HUES64 (cell line): ENCODE results near the gene GCLC.

Experiments used
- H3K27ac ChIP-seq: 2 replicates; pipeline ENCODE4 v1.7.0; 2013; ENCODE audit warnings: low read depth, low read length, inconsistent platforms
- H3K27me3 ChIP-seq: 2 replicates; pipeline ENCODE4 v1.6.1; 2013; ENCODE audit warnings: mild to moderate bottlenecking, low read length; ENCODE audit not compliant: insufficient read depth
- H3K36me3 ChIP-seq: 2 replicates; pipeline ENCODE4 v1.6.1; 2013; ENCODE audit warnings: mild to moderate bottlenecking, low read length; ENCODE audit not compliant: insufficient read depth
- H3K4me1 ChIP-seq: 2 replicates; pipeline ENCODE4 v1.6.1; 2013; ENCODE audit warnings: mild to moderate bottlenecking, low read length, moderate library complexity; ENCODE audit not compliant: insufficient read depth
- H3K4me3 ChIP-seq: 2 replicates; pipeline ENCODE4 v1.5.1; 2013; ENCODE audit warnings: mild to moderate bottlenecking, low read length, moderate library complexity
- H3K9ac ChIP-seq: 2 replicates; pipeline ENCODE4 v1.6.1; 2013; ENCODE audit warnings: mild to moderate bottlenecking, low read depth, low read length
- H3K9me3 ChIP-seq: 2 replicates; pipeline ENCODE4 v1.6.1; 2013; ENCODE audit warnings: low read depth, low read length; ENCODE audit not compliant: insufficient read depth
- WGBS: fragments of 150-250, 120-280 bp; methylation state at CpG from one replicate; pipeline ENCODE4 v1.1.7; 2013; ENCODE audit warnings: missing lambda C conversion rate; 5-methylcytosine and 5-hydroxymethylcytosine counted together

GCLC gene

DNA sequence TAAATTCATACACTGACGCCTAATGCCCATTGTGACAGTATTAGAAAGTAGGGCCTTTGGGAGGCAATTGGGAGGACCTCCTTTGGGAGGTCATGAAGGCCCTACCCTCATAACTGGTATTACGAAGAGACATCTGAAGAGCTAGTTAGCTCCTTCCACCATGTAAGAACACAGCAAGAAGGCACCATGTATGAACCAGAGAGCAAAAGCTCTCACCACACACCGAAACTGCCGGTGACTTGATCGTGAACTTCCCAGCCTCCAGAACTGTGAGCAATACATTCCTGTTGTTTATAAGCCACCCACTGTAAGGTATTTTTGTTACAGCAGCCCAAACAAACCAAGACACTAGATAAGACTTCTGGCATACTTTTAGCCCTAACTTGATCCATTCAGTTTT, 41.8 kb downstream of the GCLC start:
- no peaks in the 10 kb centered on the region for H3K9me3 ChIP-seq
- no peak overlapping the region for H3K4me3 ChIP-seq
- no peak overlapping the region for H3K9ac ChIP-seq
- no peak overlapping the region for H3K27ac ChIP-seq
- no peaks in the 10 kb centered on the region for H3K27me3 ChIP-seq
- H3K4me1 ChIP-seq: no peaks in the 10 kb centered on the region
- H3K36me3 ChIP-seq: peaks cover 97% of the 10 kb centered on the region
- 97% methylated on average over 5 of the region's 5 CpGs for whole genome bisulfite sequencing

DNA sequence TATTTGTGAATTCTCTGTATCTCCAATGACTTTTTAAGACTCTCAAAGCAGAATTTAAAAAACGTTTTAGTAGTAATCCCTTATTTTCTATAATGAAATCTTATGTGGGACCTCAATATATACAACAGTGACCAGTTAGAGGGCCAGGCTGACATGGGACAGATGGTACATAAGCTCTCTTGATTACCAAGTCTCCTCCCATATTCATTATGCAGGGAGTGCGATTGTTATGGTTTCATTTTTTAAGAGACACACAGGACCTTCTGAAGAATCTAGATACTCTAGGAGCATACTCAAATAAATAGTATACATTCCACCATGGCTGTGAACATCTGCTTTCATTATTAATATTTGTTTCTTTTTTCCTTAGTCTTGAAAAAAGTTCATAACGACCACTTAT, 43.5 kb downstream of the GCLC start:
- 100% methylated on average over 1 of the region's 3 CpGs for WGBS
- Histone ChIP-seq H3K27me3 (no peaks in the 10 kb centered on the region), H3K27ac (no peak overlapping the region), H3K36me3 (peaks cover 93% of the 10 kb centered on the region), H3K9me3 (no peaks in the 10 kb centered on the region), H3K4me1 (no peaks in the 10 kb centered on the region; the same call in 1 of the 2 replicates), H3K4me3 (no peak overlapping the region), H3K9ac (no peak overlapping the region)

DNA sequence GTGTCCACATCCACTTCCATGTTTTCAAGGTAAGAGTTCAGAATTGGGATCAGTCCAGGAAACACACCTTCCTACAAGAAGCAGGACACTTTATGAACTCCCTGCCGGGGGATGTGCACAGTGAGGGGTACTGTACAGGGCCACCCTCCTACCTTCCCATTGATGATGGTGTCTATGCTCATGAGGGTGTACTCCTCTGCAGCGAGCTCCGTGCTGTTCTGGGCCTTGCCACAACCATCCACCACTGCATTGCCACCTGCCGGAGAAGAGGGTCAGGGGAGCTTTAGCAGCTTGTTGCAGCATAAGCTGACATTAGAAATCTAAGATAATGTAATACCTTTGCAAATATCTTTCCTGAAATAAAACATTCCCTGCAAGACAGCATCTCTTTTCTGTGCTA, 44.8 kb downstream of the GCLC start:
- 92% methylated on average over 4 of the region's 4 CpGs for WGBS
- H3K36me3 ChIP-seq: peaks cover 81% of the 10 kb centered on the region
- H3K27ac ChIP-seq: no peak overlapping the region
- H3K27me3 ChIP-seq: no peaks in the 10 kb centered on the region
- H3K9me3 ChIP-seq: no peaks in the 10 kb centered on the region
- no peak overlapping the region for H3K9ac ChIP-seq
- H3K4me1 ChIP-seq: no peaks in the 10 kb centered on the region; the same call in 1 of the 2 replicates
- no peak overlapping the region for H3K4me3 ChIP-seq

DNA sequence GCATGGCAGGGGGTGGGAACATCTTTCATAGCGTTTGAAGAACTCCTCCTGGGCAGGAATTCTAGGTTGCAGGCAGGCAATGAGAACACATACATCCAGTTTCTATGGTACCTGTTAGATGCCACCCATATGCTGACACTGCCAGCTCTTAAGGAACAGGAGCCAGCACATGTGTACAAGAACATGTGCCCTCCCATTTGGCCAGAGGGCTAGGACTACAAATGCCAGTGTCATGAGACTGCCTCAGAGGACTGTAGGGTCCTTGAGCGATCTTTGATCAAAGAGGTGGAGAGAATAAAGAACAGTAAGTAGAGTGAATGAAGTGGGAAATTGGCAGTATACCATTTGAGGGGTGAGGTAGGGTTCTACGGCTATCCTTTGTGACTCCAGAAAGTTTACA, 45.8 kb downstream of the GCLC start:
- Histone ChIP-seq H3K27me3 (no peaks in the 10 kb centered on the region), H3K9me3 (no peaks in the 10 kb centered on the region), H3K4me1 (no peaks in the 10 kb centered on the region; the same call in 1 of the 2 replicates), H3K4me3 (no peak overlapping the region), H3K9ac (no peak overlapping the region), H3K27ac (no peak overlapping the region), H3K36me3 (peaks cover 71% of the 10 kb centered on the region)
- 90% methylated on average over 3 of the region's 3 CpGs for WGBS

DNA sequence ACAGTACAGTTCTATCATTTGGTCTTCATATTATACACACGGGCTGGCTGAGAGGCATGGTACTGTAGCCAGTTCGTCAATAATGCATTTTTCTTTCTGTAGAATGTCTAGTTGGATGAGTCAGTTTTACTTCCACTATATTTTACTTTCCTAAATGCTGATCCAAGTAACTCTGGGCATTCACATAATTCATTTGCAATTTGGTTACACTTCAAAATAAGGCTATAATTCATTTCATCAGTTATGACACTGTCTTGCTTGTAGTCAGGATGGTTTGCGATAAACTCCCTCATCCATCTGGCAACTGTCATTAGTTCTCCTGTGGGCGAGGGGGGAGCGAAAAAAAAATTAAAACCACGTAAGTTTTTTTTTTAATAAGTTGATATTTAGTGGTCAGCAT, 46.3 kb downstream of the GCLC start:
- WGBS: 92% methylated on average over 5 of the region's 6 CpGs
- Histone ChIP-seq H3K27me3 (no peaks in the 10 kb centered on the region), H3K27ac (no peak overlapping the region), H3K4me3 (no peak overlapping the region), H3K9ac (no peak overlapping the region), H3K9me3 (no peaks in the 10 kb centered on the region), H3K36me3 (peaks cover 67% of the 10 kb centered on the region), H3K4me1 (no peaks in the 10 kb centered on the region; the same call in 1 of the 2 replicates)

DNA sequence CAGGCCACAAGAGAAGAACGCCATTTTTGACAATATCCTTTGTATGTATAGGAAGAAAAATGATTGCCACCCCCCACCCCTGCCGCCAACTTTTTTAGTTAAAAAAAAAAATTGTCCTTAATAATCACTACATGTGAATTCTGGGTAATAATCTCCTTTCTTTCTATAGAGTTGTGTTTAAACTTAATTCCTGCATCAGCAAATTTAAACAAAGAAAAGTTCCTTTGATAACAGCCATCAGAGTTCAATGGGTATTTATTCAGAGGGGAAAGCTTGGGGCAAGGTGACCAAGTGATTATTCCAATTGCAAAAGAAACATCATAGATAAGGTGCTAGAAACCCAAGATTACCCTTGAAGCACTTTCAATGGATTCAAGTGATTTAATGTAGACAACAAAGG, 47.0 kb downstream of the GCLC start:
- H3K4me1 ChIP-seq: no peaks in the 10 kb centered on the region; the same call in 1 of the 2 replicates

DNA sequence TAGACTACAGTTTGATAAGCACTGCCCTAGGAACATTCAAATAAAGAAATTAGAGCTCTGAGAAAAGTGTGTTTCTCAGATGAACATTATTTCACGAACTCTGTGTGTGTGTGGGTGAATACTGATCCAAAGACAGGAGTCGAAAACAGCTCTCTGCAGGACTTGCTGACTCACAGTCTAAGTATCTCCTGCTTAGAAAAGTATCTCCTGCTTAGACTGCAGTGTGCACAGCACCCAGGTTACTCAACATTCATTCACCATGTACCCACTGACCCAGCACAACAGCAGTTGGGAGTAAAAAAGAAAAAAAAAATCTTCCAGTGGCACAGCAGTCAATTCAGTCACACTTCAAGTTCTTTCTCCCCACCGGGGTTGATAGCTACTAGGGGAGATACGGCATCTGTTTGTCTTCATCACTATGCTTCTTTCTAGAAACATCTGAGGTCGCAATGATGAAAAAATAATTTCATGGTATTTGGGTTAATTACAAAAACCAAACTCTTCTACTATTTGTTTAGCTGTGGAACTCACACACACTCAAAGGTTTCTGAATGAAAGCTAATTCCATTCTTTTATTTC, 48.0 kb downstream of the GCLC start:
- no peaks in the 10 kb centered on the region for H3K27me3 ChIP-seq
- H3K9ac ChIP-seq: no peak overlapping the region
- H3K36me3 ChIP-seq: peaks cover 49% of the 10 kb centered on the region
- no peaks in the 10 kb centered on the region for H3K9me3 ChIP-seq
- H3K27ac ChIP-seq: no peak overlapping the region; the same call in 1 of the 2 replicates
- 89% methylated on average over 4 of the region's 5 CpGs for WGBS
- no peaks in the 10 kb centered on the region; the same call in 1 of the 2 replicates for H3K4me1 ChIP-seq
- no peak overlapping the region for H3K4me3 ChIP-seq

More for the DNA sequence above, 47.0 kb downstream of the GCLC start:
- H3K4me3 ChIP-seq: no peak overlapping the region
- no peak overlapping the region for H3K27ac ChIP-seq
- WGBS: no CpG with 5 or more reads among the region's 2 CpGs
- no peaks in the 10 kb centered on the region for H3K9me3 ChIP-seq
- no peak overlapping the region for H3K9ac ChIP-seq
- no peaks in the 10 kb centered on the region for H3K27me3 ChIP-seq
- H3K36me3 ChIP-seq: peaks cover 59% of the 10 kb centered on the region

DNA sequence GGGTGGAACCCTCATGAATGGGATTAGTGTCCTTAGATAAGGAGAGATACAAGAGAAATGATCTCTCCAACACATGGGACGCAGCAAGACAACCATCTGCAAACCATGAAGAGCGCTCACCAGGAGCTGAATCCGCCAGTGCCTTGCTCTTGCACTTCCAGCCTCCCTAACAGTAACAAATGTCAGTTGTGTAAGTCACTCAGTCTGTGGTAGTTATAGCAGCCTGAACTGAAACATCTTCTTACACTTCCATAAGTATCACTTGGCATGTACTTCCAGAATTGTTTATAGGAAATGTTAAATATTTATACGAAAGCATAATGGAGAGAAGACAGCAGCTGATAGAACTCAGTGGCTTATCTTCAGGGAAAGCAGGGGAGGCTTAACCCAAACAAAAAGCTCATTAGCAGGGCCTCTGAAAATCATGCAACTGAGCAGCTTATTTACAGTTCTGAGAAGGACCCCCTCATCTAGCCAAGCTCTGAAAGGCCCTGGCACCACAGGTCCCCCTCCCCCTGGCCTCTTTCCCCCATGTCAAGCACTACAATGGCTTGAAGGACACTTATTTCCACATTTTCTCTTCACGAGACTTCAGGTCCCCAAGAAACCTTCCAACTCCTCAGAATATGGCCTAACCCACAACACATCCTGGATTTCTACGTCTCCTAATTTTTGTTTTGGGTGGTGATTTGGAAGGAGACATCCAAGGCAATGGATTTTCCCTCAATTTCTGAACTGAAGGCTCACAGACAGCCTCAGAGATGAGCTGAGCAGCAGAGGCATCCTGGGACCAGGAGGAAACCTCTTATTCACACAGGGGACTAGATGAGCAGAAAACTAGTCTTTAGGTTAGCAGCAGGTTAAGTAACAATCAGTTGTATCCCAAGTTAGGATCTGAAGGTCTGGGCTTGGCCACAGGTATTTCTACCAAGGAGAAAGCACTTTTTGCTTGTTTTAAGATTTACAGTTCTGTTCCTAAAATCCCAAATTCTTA, 49.1 kb downstream of the GCLC start:
- H3K27me3 ChIP-seq: no peaks in the 10 kb centered on the region
- no peak overlapping the region for H3K4me3 ChIP-seq
- H3K27ac ChIP-seq: no peak overlapping the region
- no peak overlapping the region for H3K9ac ChIP-seq
- no peaks in the 10 kb centered on the region for H3K9me3 ChIP-seq
- WGBS: 89% methylated on average over 6 of the region's 6 CpGs
- peaks cover 40% of the 10 kb centered on the region for H3K36me3 ChIP-seq
- H3K4me1 ChIP-seq: no peaks in the 10 kb centered on the region; the same call in 1 of the 2 replicates

DNA sequence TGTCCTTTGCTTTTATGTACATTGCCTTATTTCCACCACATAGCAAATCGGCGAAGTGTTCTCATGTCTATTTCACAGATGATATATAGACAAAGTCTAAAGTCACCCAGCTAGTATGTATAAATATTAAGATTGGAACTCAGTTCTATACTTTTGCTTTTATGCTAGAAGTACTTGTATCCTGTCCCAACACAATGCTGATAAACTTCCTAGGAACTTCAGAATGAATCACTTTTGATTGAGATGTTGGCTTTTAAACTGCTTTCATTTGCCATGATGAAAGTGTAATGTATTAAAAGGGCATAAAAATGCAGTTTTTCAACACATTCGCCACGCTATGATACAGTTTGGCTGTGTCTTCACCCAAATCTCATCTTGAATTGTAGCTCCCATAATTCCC, 50.8 kb downstream of the GCLC start:
- no peaks in the 10 kb centered on the region for H3K9me3 ChIP-seq
- H3K36me3 ChIP-seq: peaks cover 24% of the 10 kb centered on the region
- no peak overlapping the region for H3K27ac ChIP-seq
- H3K4me3 ChIP-seq: no peak overlapping the region
- no peaks in the 10 kb centered on the region; the same call in 1 of the 2 replicates for H3K4me1 ChIP-seq
- no peaks in the 10 kb centered on the region for H3K27me3 ChIP-seq
- no peak overlapping the region for H3K9ac ChIP-seq
- 100% methylated on average over 4 of the region's 4 CpGs for WGBS

DNA sequence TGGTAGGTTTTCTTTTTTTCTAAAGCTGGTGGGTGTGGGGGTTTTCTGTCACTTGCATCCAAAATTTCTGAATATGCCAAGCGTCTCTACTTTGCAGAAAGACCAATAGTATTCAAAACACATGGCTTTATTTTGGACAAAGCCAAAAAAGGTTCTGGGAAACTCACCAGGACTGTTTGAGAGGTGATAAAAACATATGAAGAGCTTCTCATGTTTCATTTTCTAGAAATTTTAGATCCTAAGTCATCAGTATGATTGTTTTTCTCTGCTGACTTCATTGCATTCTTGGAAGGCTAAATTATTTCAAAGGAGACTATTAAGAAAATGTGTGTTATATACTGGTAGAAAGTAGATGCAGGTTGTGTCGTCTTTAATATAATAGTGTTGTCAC, 51.3 kb downstream of the GCLC start:
- no peaks in the 10 kb centered on the region; the same call in 1 of the 2 replicates for H3K4me1 ChIP-seq
- H3K27ac ChIP-seq: no peak overlapping the region
- peaks cover 19% of the 10 kb centered on the region for H3K36me3 ChIP-seq
- WGBS: 81% methylated on average over 1 of the region's 2 CpGs
- H3K9me3 ChIP-seq: no peaks in the 10 kb centered on the region
- H3K4me3 ChIP-seq: no peak overlapping the region
- no peak overlapping the region for H3K9ac ChIP-seq
- no peaks in the 10 kb centered on the region for H3K27me3 ChIP-seq

DNA sequence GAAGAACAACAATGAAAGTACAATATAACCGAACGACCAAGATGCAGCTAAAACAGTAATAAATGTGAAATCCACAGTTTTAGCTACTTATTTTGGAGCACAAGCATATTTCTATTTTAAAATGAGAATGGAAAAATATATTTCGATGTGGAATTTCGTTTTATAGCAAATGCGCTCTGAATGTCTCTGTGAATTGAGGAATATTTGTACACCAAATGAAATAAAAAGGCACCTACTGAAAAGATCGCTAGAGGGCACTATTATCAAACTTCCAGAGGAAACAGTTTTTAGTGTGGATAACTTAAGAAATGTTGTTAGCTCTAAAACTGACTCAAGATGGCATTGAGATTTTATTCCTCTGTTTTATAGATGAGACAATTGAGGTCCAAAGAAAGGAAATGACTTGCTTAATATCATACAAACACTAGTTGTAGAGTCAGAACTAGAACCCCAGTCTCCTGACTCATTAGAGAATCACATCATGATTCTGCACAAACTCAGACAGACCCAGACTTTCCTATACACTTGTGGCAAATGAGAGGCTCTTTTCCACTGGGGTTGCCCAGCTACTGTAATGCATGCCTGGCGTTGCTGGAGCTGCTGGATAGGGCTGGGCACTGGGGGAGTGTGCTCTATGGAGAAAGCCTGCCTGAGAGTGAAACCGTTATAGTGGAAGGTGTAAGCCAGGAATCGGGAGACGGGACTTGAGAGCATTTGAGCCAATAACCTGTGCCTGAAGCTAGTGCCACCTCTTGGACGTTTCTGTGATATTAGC, 51.9 kb downstream of the GCLC start:
- peaks cover 14% of the 10 kb centered on the region for H3K36me3 ChIP-seq
- H3K9me3 ChIP-seq: no peaks in the 10 kb centered on the region
- no peak overlapping the region for H3K9ac ChIP-seq
- no peak overlapping the region for H3K4me3 ChIP-seq
- no peaks in the 10 kb centered on the region for H3K27me3 ChIP-seq
- no peaks in the 10 kb centered on the region; the same call in 1 of the 2 replicates for H3K4me1 ChIP-seq
- 37% methylated on average over 11 of the region's 11 CpGs for WGBS
- H3K27ac ChIP-seq: no peak overlapping the region
